ENCODE measurements around the gene LRRC1. TPM values are rescaled to one million over a fixed set of nuclear protein-coding genes. Genes with fewer than 3 reads are reported as not detected.

Gene LRRC1
- total and polyA plus RNA-seq, 2 of the 8 experiments (the other 6 are each of a cell fraction or from before 2014, with no cell fraction given), result 6.7 to 15.9 TPM

- H4K8ac ChIP-seq (ENCODE audit: extremely low read depth, insufficient read depth, low read length), result no peak overlapping the region
- H2BK5ac ChIP-seq (ENCODE audit: low read depth, low read length), result no peak overlapping the region
- H4K20me1 ChIP-seq (replicated peaks in 1 of 2; ENCODE audit: control insufficient read depth in 1 of 2, insufficient read depth in 2 of 2, low read length in 2 of 2), result no peaks in the 10 kb centered on the region
- DNase-seq (ENCODE audit: low read depth in 1 of 2, low spot score in 2 of 2) (no peak), FAIRE-seq (peak; percentile 58)
- no peak overlapping the region for H3K18ac ChIP-seq (ENCODE audit: extremely low read depth, low read length)
- H3K79me2 ChIP-seq (ENCODE audit: control insufficient read depth in 1 of 2, insufficient read depth in 2 of 2, low read length in 2 of 2), result no peaks in the 10 kb centered on the region
- no peak overlapping the region for H3K4me3 ChIP-seq (ENCODE audit: extremely low read depth in 1 of 4, insufficient read depth in 2 of 4, low read depth in 3 of 4, low read length in 4 of 4)
- no peak overlapping the region for H2BK12ac ChIP-seq (ENCODE audit: low read depth, low read length)
- no peak overlapping the region for H3K4ac ChIP-seq (replicated peaks; ENCODE audit: insufficient read length, low read depth, low read length)
- H2AFZ ChIP-seq (ENCODE audit: low read length), result peak overlapping the region; percentile 92
- H4K5ac ChIP-seq (ENCODE audit: insufficient read length, low read depth, low read length), result no peak overlapping the region
- H3K23ac ChIP-seq (ENCODE audit: insufficient read length), result no peak overlapping the region
- ChIA-PET CTCF (ENCODE audit: partially characterized antibody) (interaction anchor here (1.1 to 1.6 kb wide), 4 partner anchors 46 to 661 kb away, joined by 3 to 5 read pairs (median 4); no protein-coding TSS in a partner anchor), POLR2A (ENCODE audit: partially characterized antibody) (no interaction called here)
- H2AK5ac ChIP-seq (ENCODE audit: low read depth, low read length), result no peak overlapping the region
- H4K91ac ChIP-seq (replicated peaks; ENCODE audit: insufficient read length, low read length), result no peak overlapping the region
- H3K9me3 ChIP-seq (ENCODE audit: insufficient read depth in 2 of 2, low read depth in 1 of 2, low read length in 1 of 2), result no peaks in the 10 kb centered on the region
- H3K27me3 ChIP-seq (replicated peaks in 1 of 4; ENCODE audit: control insufficient read depth in 3 of 4, extremely low read depth in 1 of 4, insufficient read depth in 3 of 4, low read length in 3 of 4), result no peaks in the 10 kb centered on the region
- no peak overlapping the region for H2BK120ac ChIP-seq (replicated peaks; ENCODE audit: low read depth, low read length)
- H3K4me2 ChIP-seq (ENCODE audit: insufficient read depth in 1 of 2, low read depth in 2 of 2, low read length in 2 of 2), result peak overlapping the region in 1 of 2 experiments; percentile 33; a peak in 1 of 4 replicates
- H3K14ac ChIP-seq (ENCODE audit: insufficient read length), result no peak overlapping the region
- no peaks in the 10 kb centered on the region for H3K79me1 ChIP-seq (ENCODE audit: low read depth, low read length)
- no peaks in the 10 kb centered on the region for H3K36me3 ChIP-seq (ENCODE audit: control insufficient read depth in 2 of 4, insufficient read depth in 4 of 4, low read length in 3 of 4)
- H3K4me1 ChIP-seq (replicated peaks in 1 of 4; ENCODE audit: control insufficient read depth in 3 of 4, insufficient read depth in 4 of 4, low read length in 3 of 4), result peaks cover 0 to 8% (median 3%) of the 10 kb centered on the region in 4 experiments; a peak in 4 of 7 replicates
- no peak overlapping the region for H2BK20ac ChIP-seq (ENCODE audit: low read length)
- no peaks in the 10 kb centered on the region for H3K23me2 ChIP-seq (ENCODE audit: low read depth, low read length)
- no peak overlapping the region for H3K56ac ChIP-seq (replicated peaks; ENCODE audit: insufficient read length, low read depth, low read length)
- 58% methylated on average over 2 of the region's 2 CpGs; no CpG with 5 or more reads in 1 of the 2 experiments for WGBS, 2 experiments (ENCODE audit: extremely low coverage in 1 of 2, insufficient coverage in 1 of 2, insufficient read length in 1 of 2, insufficient replicate concordance in 2 of 2, low coverage in 1 of 2, low lambda C conversion rate in 2 of 2, missing lambda C conversion rate in 1 of 2)
- no peak overlapping the region for H3K27ac ChIP-seq (ENCODE audit: low read depth, low read length)
- no peak overlapping the region for H3K9ac ChIP-seq (replicated peaks in 1 of 4; ENCODE audit: extremely low read depth in 1 of 4, low read depth in 3 of 4, low read length in 3 of 4)
- no peak overlapping the region for H2BK15ac ChIP-seq (ENCODE audit: low read length)
- TF ChIP-seq GTF2F1 (IDR thresholded peaks at IDR 0.05; ENCODE audit: borderline replicate concordance, low read depth, low read length), result no peak
- TF ChIP-seq EP300 (IDR thresholded peaks at IDR 0.05; ENCODE audit: borderline replicate concordance in 1 of 2, low read depth in 2 of 2, low read length in 2 of 2), result no peak
- TF ChIP-seq POLR2A (IDR thresholded peaks at IDR 0.05; ENCODE audit: control extremely low read depth in 1 of 2, low read depth in 2 of 2, low read length in 2 of 2), result no peak
- no peak for TF ChIP-seq SIN3A (conservative IDR thresholded peaks at IDR 0.05 in 1 of 2, IDR thresholded peaks at IDR 0.05 in 1 of 2; ENCODE audit: low read depth in 1 of 2, low read length in 2 of 2)
- TF ChIP-seq BACH1 (IDR thresholded peaks at IDR 0.05; ENCODE audit: low read length), result no peak
- no peak for TF ChIP-seq MAFK (IDR thresholded peaks at IDR 0.05; ENCODE audit: low read depth, low read length)
- TF ChIP-seq CBX5 (IDR thresholded peaks at IDR 0.05; ENCODE audit: low read depth, low read length), result no peak
- TF ChIP-seq PHF8 (conservative IDR thresholded peaks at IDR 0.05; ENCODE audit: low read depth, low read length), result no peak
- no peak for TF ChIP-seq TAF7 (optimal IDR thresholded peaks at IDR 0.05; ENCODE audit: borderline replicate concordance, low read depth, low read length)
- no peak for TF ChIP-seq SAP30 (IDR thresholded peaks at IDR 0.05; ENCODE audit: insufficient read depth, insufficient replicate concordance, low read length)
- TF ChIP-seq KDM1A (IDR thresholded peaks at IDR 0.05; ENCODE audit: borderline replicate concordance, low read length), result no peak
- no peak for TF ChIP-seq HDAC2 (IDR thresholded peaks at IDR 0.05; ENCODE audit: borderline replicate concordance in 1 of 2, low read depth in 2 of 2, low read length in 2 of 2)
Observed at GRCh38 chr6:53967415-53967814, 172.6 kb downstream of the LRRC1 start.
